Mesodermal cell (in vitro differentiated cells): Measurements from ENCODE around the gene POU4F3.

Experiments
- H3K27ac ChIP-seq: 2 replicates; pipeline ENCODE4 v1.7.0; 2013; ENCODE audit warnings: mild to moderate bottlenecking, low read depth, low read length, moderate library complexity; ENCODE audit not compliant: severe bottlenecking
- H3K36me3 ChIP-seq: 2 replicates; pipeline ENCODE4 v1.7.1; 2013; ENCODE audit warnings: mild to moderate bottlenecking, low read length, moderate library complexity; ENCODE audit not compliant: control insufficient read depth, insufficient read depth
- H3K4me1 ChIP-seq: one replicate; pipeline ENCODE4 v1.7.1; 2013; ENCODE audit warnings: mild to moderate bottlenecking, low read length; ENCODE audit not compliant: insufficient read depth, control insufficient read depth, poor library complexity, severe bottlenecking
- H3K4me3 ChIP-seq: 2 replicates; pipeline ENCODE4 v1.7.0; 2013; ENCODE audit warnings: low read length, control low read depth, mild to moderate bottlenecking; ENCODE audit not compliant: insufficient read depth, poor library complexity, severe bottlenecking; ENCODE audit errors: extremely low read depth
- H3K9me3 ChIP-seq: 2 replicates; pipeline ENCODE4 v1.7.1; 2013; ENCODE audit warnings: mild to moderate bottlenecking, low read length, moderate library complexity; ENCODE audit not compliant: control insufficient read depth
- WGBS, 2 experiments: methylation state at CpG; one replicate each; pipeline ENCODE4 v1.1.5; 2013; ENCODE audit warnings: missing lambda C conversion rate in 2 of 2; ENCODE audit not compliant: insufficient coverage in 2 of 2; 5-methylcytosine and 5-hydroxymethylcytosine counted together

Gene POU4F3

GRCh38 chr5:146311278-146311677 is 27.4 kb upstream of the POU4F3 start:
- 90 to 93% methylated on average over 3 to 5 of the region's 5 CpGs for WGBS, 2 experiments

GRCh38 chr5:146313027-146313426 is 25.6 kb upstream of the POU4F3 start:
- 64 to 74% methylated on average over 6 of the region's 7 CpGs for WGBS, 2 experiments
- H3K36me3 ChIP-seq, result no peaks in the 10 kb centered on the region

More at GRCh38 chr5:146311278-146311677, 27.4 kb upstream of the POU4F3 start:
- Histone ChIP-seq H3K4me1 (no peaks in the 10 kb centered on the region), H3K9me3 (no peaks in the 10 kb centered on the region), H3K27ac (no peak overlapping the region), H3K36me3 (no peaks in the 10 kb centered on the region), H3K4me3 (no peak overlapping the region)

GRCh38 chr5:146321571-146321970 is 17.1 kb upstream of the POU4F3 start:
- Histone ChIP-seq H3K27ac (no peak overlapping the region), H3K4me1 (no peaks in the 10 kb centered on the region), H3K36me3 (no peaks in the 10 kb centered on the region), H3K9me3 (no peaks in the 10 kb centered on the region), H3K4me3 (no peak overlapping the region)
- 100% methylated on average over 1 of the region's 1 CpG; no CpG with 5 or more reads in 1 of the 2 experiments for WGBS, 2 experiments

More at GRCh38 chr5:146313027-146313426, 25.6 kb upstream of the POU4F3 start:
- Histone ChIP-seq H3K27ac (no peak overlapping the region), H3K4me3 (no peak overlapping the region), H3K4me1 (no peaks in the 10 kb centered on the region), H3K9me3 (no peaks in the 10 kb centered on the region)

- no peaks in the 10 kb centered on the region for H3K4me1 ChIP-seq
- 66 to 77% methylated on average over 3 of the region's 7 CpGs for WGBS, 2 experiments
Observed at GRCh38 chr5:146327257-146327870, 11.3 kb upstream of the POU4F3 start.

GRCh38 chr5:146327989-146328388 is 10.7 kb upstream of the POU4F3 start:
- Histone ChIP-seq H3K4me3 (no peak overlapping the region), H3K36me3 (no peaks in the 10 kb centered on the region), H3K27ac (no peak overlapping the region), H3K9me3 (no peaks in the 10 kb centered on the region), H3K4me1 (no peaks in the 10 kb centered on the region)
- WGBS, 2 experiments, result no CpG with 5 or more reads among the region's 1 CpG

More at GRCh38 chr5:146327257-146327870, 11.3 kb upstream of the POU4F3 start:
- Histone ChIP-seq H3K4me3 (no peak overlapping the region), H3K27ac (no peak overlapping the region), H3K9me3 (no peaks in the 10 kb centered on the region), H3K36me3 (no peaks in the 10 kb centered on the region)

GRCh38 chr5:146329697-146330096 is 8.9 kb upstream of the POU4F3 start:
- Histone ChIP-seq H3K4me3 (no peak overlapping the region), H3K36me3 (no peaks in the 10 kb centered on the region), H3K9me3 (no peaks in the 10 kb centered on the region), H3K27ac (no peak overlapping the region), H3K4me1 (no peaks in the 10 kb centered on the region)
- no CpG with 5 or more reads among the region's 2 CpGs for WGBS, 2 experiments

- Histone ChIP-seq H3K27ac (no peak overlapping the region), H3K4me1 (peaks cover 2% of the 10 kb centered on the region), H3K36me3 (no peaks in the 10 kb centered on the region), H3K9me3 (no peaks in the 10 kb centered on the region), H3K4me3 (no peak overlapping the region)
- WGBS, 2 experiments, result 20% methylated on average over 1 of the region's 2 CpGs; no CpG with 5 or more reads in 1 of the 2 experiments
Observed at GRCh38 chr5:146331423-146331822, 7.2 kb upstream of the POU4F3 start.

- Histone ChIP-seq H3K9me3 (no peaks in the 10 kb centered on the region), H3K4me3 (no peak overlapping the region), H3K36me3 (no peaks in the 10 kb centered on the region), H3K27ac (no peak overlapping the region), H3K4me1 (peaks cover 15% of the 10 kb centered on the region)
- 2 to 11% methylated on average over 8 to 14 of the region's 24 CpGs for WGBS, 2 experiments
Observed at GRCh38 chr5:146334074-146334533, 4.5 kb upstream of the POU4F3 start.

- Histone ChIP-seq H3K9me3 (no peaks in the 10 kb centered on the region), H3K4me3 (no peak overlapping the region), H3K36me3 (no peaks in the 10 kb centered on the region), H3K4me1 (peaks cover 18% of the 10 kb centered on the region), H3K27ac (no peak overlapping the region)
Observed at GRCh38 chr5:146336197-146336596, 2.4 kb upstream of the POU4F3 start.

GRCh38 chr5:146337264-146337904 is 1.3 kb upstream of the POU4F3 start:
- Histone ChIP-seq H3K27ac (no peak overlapping the region), H3K4me1 (peaks cover 18% of the 10 kb centered on the region), H3K9me3 (no peaks in the 10 kb centered on the region), H3K36me3 (no peaks in the 10 kb centered on the region), H3K4me3 (no peak overlapping the region)
- WGBS, 2 experiments, result 1 to 7% methylated on average over 20 to 21 of the region's 34 CpGs

GRCh38 chr5:146337928-146338327 is 711 bp upstream of the POU4F3 start:
- H3K9me3 ChIP-seq, result no peaks in the 10 kb centered on the region
- H3K36me3 ChIP-seq, result no peaks in the 10 kb centered on the region
- 0% methylated on average over 1 of the region's 8 CpGs for WGBS, 2 experiments
- no peak overlapping the region for H3K4me3 ChIP-seq
- H3K27ac ChIP-seq, result no peak overlapping the region
- H3K4me1 ChIP-seq, result peaks cover 18% of the 10 kb centered on the region
